Prostate gland (tissue), 2 donors: Measurements from ENCODE around the gene HTR4.

Experiments
- POLR2A ChIP-seq: fragments of 450-650 bp; IDR thresholded peaks from one replicate; pipeline ENCODE4 v1.6.1; 2016; ENCODE audit warnings: antibody characterized with exemption, mild to moderate bottlenecking
- POLR2AphosphoS5 ChIP-seq: sonication (generic); formaldehyde crosslinking; IDR thresholded peaks from one replicate; pipeline ENCODE4 v1.6.1; 2017; ENCODE audit warnings: antibody characterized with exemption
- TF ChIP-seq, protein P1 (sequence below), 4 experiments: fragments of 200-600 bp in 2 of 4; fragments of 450-650 bp in 2 of 4; sonication (generic) in 2 of 4; IDR thresholded peaks; 1 replicate in 3 of 4; 2 replicates in 1 of 4; pipeline ENCODE4 v1.5.1; 2016 to 2019; ENCODE audit warnings: antibody characterized with exemption in 4 of 4, mild to moderate bottlenecking in 2 of 4, moderate library complexity in 2 of 4

DNA sequence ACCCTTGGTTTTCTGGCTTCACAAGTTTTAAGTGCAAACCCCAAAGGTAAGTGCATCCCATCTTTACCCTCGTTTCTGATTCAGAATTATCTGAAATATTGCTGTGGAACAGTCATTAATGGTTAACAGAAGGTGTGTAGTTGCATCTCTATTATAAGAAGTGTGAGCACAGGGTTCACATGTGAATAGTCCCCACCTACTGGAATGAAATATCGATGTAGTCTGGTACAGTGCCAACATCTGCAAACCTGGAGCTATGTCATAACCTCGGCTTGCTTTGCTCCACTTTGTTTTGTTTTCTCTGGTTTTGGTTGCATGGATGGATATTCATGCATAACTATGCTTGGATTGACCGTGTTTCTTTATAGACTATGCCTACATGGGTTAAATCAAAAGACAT, 12.6 kb downstream of the HTR4 start:
- TF ChIP-seq, protein P1, sequence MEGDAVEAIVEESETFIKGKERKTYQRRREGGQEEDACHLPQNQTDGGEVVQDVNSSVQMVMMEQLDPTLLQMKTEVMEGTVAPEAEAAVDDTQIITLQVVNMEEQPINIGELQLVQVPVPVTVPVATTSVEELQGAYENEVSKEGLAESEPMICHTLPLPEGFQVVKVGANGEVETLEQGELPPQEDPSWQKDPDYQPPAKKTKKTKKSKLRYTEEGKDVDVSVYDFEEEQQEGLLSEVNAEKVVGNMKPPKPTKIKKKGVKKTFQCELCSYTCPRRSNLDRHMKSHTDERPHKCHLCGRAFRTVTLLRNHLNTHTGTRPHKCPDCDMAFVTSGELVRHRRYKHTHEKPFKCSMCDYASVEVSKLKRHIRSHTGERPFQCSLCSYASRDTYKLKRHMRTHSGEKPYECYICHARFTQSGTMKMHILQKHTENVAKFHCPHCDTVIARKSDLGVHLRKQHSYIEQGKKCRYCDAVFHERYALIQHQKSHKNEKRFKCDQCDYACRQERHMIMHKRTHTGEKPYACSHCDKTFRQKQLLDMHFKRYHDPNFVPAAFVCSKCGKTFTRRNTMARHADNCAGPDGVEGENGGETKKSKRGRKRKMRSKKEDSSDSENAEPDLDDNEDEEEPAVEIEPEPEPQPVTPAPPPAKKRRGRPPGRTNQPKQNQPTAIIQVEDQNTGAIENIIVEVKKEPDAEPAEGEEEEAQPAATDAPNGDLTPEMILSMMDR (IDR thresholded peaks at IDR 0.05), result no peak
- TF ChIP-seq POLR2A (no peak), POLR2AphosphoS5 (no peak)
